OCI-LY7 (cell line): ENCODE measurements around the gene OR13G1.
"Not testable (repeated sequence)": the region's sequence is repeated elsewhere in the genome, so short reads cannot be mapped to it uniquely, and the experiment has no call there.

Experiments used
- CTCF ChIP-seq: fragments of 200-600 bp; sonication (generic); conservative IDR thresholded peaks from 2 replicates; pipeline ENCODE4 v1.5.1; 2014; ENCODE audit warnings: mild to moderate bottlenecking, antibody characterized with exemption, low read length, moderate library complexity, mixed read lengths
- EZH2phosphoT487 ChIP-seq: fragments of 200-600 bp; sonication (generic); IDR thresholded peaks from 2 replicates; pipeline ENCODE4 v1.6.1; 2018; ENCODE audit warnings: low read depth, borderline replicate concordance, mild to moderate bottlenecking, mixed run types, antibody characterized with exemption, low read length, moderate library complexity, mixed read lengths

GRCh38 chr1:247710681-247711080 lies 31.1 kb upstream of the OR13G1 start:
- not testable (repeated sequence) for TF ChIP-seq CTCF, EZH2phosphoT487
